ENCODE data around the gene CUL5. TPM values are rescaled to one million over a fixed set of nuclear protein-coding genes. Genes with fewer than 3 reads are reported as not detected.

CUL5 gene
- total RNA-seq, 2 experiments from 2014 or later, result 18.8 to 39.7 TPM

DNA sequence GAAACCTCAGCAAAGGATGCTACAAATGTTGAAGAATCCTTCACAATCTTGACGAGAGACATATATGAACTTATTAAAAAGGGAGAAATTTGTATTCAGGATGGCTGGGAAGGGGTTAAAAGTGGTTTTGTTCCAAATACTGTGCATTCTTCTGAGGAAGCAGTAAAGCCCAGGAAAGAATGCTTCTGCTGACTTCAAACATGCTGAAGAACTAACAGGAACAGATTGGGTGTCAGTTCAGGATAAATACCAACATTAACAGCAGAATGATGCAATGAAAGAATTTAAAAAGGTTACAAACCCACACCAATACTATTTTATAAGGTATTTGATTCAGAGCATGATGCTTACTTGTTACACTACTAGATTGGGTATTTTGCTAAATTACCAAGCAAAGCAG lies 46.5 kb upstream of the CUL5 start:
- Histone ChIP-seq H3K4me3 (ENCODE audit: low read depth, low read length, poor library complexity, severe bottlenecking) (no peak overlapping the region), H2AFZ (ENCODE audit: low read length) (no peak overlapping the region), H3K4me1 (ENCODE audit: insufficient read depth, low read length, poor library complexity, severe bottlenecking) (no peaks in the 10 kb centered on the region), H3K27ac (ENCODE audit: low read depth, low read length, poor library complexity, severe bottlenecking) (no peak overlapping the region), H3K79me2 (ENCODE audit: insufficient read depth, low read depth, low read length) (no peaks in the 10 kb centered on the region), H3K36me3 (ENCODE audit: insufficient read depth, low read length) (no peaks in the 10 kb centered on the region), H4K20me1 (ENCODE audit: insufficient read depth, low read length) (no peaks in the 10 kb centered on the region), H3K9me2 (ENCODE audit: insufficient read depth, low read length) (no peaks in the 10 kb centered on the region), H3K4me2 (ENCODE audit: low read length) (no peak overlapping the region), H3K9me3 (ENCODE audit: low read length) (no peaks in the 10 kb centered on the region)
- CTCF ChIA-PET (ENCODE audit: unreplicated experiment), result no interaction called here
- no TSS peak for BruUV-seq (replicated peaks)
- no peak for DNase-seq (ENCODE audit: low spot score)
- no peak for TF ChIP-seq EZH2phosphoT487 (IDR thresholded peaks at IDR 0.05; ENCODE audit: borderline replicate concordance, low read depth, low read length)
- TF ChIP-seq, protein P1, sequence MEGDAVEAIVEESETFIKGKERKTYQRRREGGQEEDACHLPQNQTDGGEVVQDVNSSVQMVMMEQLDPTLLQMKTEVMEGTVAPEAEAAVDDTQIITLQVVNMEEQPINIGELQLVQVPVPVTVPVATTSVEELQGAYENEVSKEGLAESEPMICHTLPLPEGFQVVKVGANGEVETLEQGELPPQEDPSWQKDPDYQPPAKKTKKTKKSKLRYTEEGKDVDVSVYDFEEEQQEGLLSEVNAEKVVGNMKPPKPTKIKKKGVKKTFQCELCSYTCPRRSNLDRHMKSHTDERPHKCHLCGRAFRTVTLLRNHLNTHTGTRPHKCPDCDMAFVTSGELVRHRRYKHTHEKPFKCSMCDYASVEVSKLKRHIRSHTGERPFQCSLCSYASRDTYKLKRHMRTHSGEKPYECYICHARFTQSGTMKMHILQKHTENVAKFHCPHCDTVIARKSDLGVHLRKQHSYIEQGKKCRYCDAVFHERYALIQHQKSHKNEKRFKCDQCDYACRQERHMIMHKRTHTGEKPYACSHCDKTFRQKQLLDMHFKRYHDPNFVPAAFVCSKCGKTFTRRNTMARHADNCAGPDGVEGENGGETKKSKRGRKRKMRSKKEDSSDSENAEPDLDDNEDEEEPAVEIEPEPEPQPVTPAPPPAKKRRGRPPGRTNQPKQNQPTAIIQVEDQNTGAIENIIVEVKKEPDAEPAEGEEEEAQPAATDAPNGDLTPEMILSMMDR (conservative IDR thresholded peaks at IDR 0.05; ENCODE audit: low read length), result no peak
- POLR2A ChIA-PET, result no interaction called here
- intact Hi-C loops (cut with micrococcal nuclease; ENCODE audit: unreplicated experiment), result no loop called here

DNA sequence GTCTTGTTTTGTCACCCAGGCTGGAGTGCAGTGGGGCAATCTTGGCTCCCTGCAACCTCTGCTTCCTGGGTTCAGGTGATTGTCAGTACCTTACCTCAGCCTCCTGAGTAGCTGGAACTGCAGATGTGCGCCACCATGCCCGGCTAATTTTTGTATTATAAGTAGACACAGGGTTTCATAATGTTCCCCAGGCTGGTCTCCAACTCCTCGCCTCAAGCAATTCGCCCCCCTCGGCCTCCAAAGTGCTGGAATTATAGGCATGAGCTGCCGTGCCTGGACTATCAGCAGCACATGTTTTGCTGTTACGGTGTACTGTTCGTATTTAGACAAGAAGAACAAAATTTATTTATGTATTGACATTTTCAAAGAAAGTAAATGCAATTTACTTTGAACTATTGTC lies 45.6 kb upstream of the CUL5 start:
- ChIA-PET CTCF (ENCODE audit: unreplicated experiment) (no interaction called here), POLR2A (interaction anchor here (0.6 kb wide), 1 partner anchor 468 kb away, joined by 3 read pairs; no protein-coding TSS in a partner anchor)
- intact Hi-C loops (cut with micrococcal nuclease; ENCODE audit: unreplicated experiment), result no loop called here
- no peak for TF ChIP-seq EZH2phosphoT487 (IDR thresholded peaks at IDR 0.05; ENCODE audit: borderline replicate concordance, low read depth, low read length)
- TF ChIP-seq, protein P1 (conservative IDR thresholded peaks at IDR 0.05; ENCODE audit: low read length), result no peak
- Histone ChIP-seq H4K20me1 (ENCODE audit: insufficient read depth, low read length) (no peaks in the 10 kb centered on the region), H3K36me3 (ENCODE audit: insufficient read depth, low read length) (no peaks in the 10 kb centered on the region), H2AFZ (ENCODE audit: low read length) (no peak overlapping the region), H3K9me2 (ENCODE audit: insufficient read depth, low read length) (no peaks in the 10 kb centered on the region), H3K9me3 (ENCODE audit: low read length) (no peaks in the 10 kb centered on the region), H3K4me3 (ENCODE audit: low read depth, low read length, poor library complexity, severe bottlenecking) (no peak overlapping the region), H3K4me1 (ENCODE audit: insufficient read depth, low read length, poor library complexity, severe bottlenecking) (no peaks in the 10 kb centered on the region), H3K79me2 (ENCODE audit: insufficient read depth, low read depth, low read length) (no peaks in the 10 kb centered on the region), H3K4me2 (ENCODE audit: low read length) (no peak overlapping the region), H3K27ac (ENCODE audit: low read depth, low read length, poor library complexity, severe bottlenecking) (no peak overlapping the region)
- no TSS peak for BruUV-seq (replicated peaks)
- DNase-seq (ENCODE audit: low spot score), result no peak

DNA sequence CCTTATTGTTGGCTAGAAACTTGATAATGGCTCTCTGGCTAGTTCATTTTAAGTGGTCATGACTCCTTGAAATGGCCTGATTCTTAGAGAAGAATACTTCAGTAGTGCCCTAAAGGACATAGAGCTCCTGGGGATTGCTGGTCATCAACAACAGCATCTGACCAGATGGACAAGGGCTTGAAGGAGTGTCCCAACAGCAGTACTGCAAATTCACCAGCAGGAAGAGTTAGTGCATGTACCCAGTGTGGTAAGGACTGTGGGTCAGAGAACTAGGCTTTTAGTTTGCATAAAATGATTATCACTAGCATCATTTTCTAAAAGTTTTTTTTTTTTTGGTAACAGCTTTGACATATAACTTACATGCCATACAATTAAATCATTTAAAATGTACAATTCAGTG lies 39.5 kb upstream of the CUL5 start:
- H3K9me2 ChIP-seq (ENCODE audit: insufficient read depth, low read length), result no peaks in the 10 kb centered on the region
- intact Hi-C loops (cut with micrococcal nuclease; ENCODE audit: unreplicated experiment), result no loop called here
- no peak for TF ChIP-seq EZH2phosphoT487 (IDR thresholded peaks at IDR 0.05; ENCODE audit: borderline replicate concordance, low read depth, low read length)
- TF ChIP-seq, protein P1 (conservative IDR thresholded peaks at IDR 0.05; ENCODE audit: low read length), result no peak
- H3K79me2 ChIP-seq (ENCODE audit: insufficient read depth, low read depth, low read length), result no peaks in the 10 kb centered on the region
- no TSS peak for BruUV-seq (replicated peaks)
- H3K36me3 ChIP-seq (ENCODE audit: insufficient read depth, low read length), result no peaks in the 10 kb centered on the region
- no peak overlapping the region for H3K4me3 ChIP-seq (ENCODE audit: low read depth, low read length, poor library complexity, severe bottlenecking)
- POLR2A ChIA-PET, result interaction anchor here (0.5 to 1.1 kb wide), 3 partner anchors 12 to 586 kb away, joined by 3 read pairs; no protein-coding TSS in a partner anchor
- no peak overlapping the region for H2AFZ ChIP-seq (ENCODE audit: low read length)
- H3K4me2 ChIP-seq (ENCODE audit: low read length), result no peak overlapping the region
- no peaks in the 10 kb centered on the region for H4K20me1 ChIP-seq (ENCODE audit: insufficient read depth, low read length)
- H3K9me3 ChIP-seq (ENCODE audit: low read length), result no peaks in the 10 kb centered on the region
- no peak for DNase-seq (ENCODE audit: low spot score)
- no peak overlapping the region for H3K27ac ChIP-seq (ENCODE audit: low read depth, low read length, poor library complexity, severe bottlenecking)
- CTCF ChIA-PET (ENCODE audit: unreplicated experiment), result no interaction called here
- no peaks in the 10 kb centered on the region for H3K4me1 ChIP-seq (ENCODE audit: insufficient read depth, low read length, poor library complexity, severe bottlenecking)
